Astrocyte (in vitro differentiated cells and primary cell): ENCODE measurements around the gene FAAP100. TPM values are rescaled to one million over a fixed set of nuclear protein-coding genes. Genes with fewer than 3 reads are reported as not detected.

Experiments used
- DNase-seq: peaks from one replicate; pipeline ENCODE4 v3.0.0-alpha.2; 2010; ENCODE audit warnings: low read depth
- FAIRE-seq: peaks from 2 replicates; lab custom pipeline; 2011; peaks lifted over from hg19 to GRCh38; lab: Jason Lieb, UNC
- H2AFZ ChIP-seq: 2 replicates; pipeline ENCODE4 v1.6.0; 2012; ENCODE audit warnings: low read depth, low read length, inconsistent platforms
- H3K27ac ChIP-seq: 2 replicates; pipeline ENCODE4 v1.5.1; 2011; ENCODE audit warnings: low read depth, low read length, inconsistent platforms
- H3K27me3 ChIP-seq: 2 replicates; pipeline ENCODE4 v1.6.0; 2011; ENCODE audit warnings: low read length, inconsistent platforms; ENCODE audit not compliant: insufficient read depth
- H3K36me3 ChIP-seq: 2 replicates; pipeline ENCODE4 v1.5.1; 2011; ENCODE audit warnings: low read length, inconsistent platforms; ENCODE audit not compliant: insufficient read depth
- H3K4me1 ChIP-seq: 2 replicates; pipeline ENCODE4 v1.5.1; 2011; ENCODE audit warnings: low read length, inconsistent platforms; ENCODE audit not compliant: insufficient read depth
- H3K4me2 ChIP-seq: 2 replicates; pipeline ENCODE4 v1.6.0; 2012; ENCODE audit warnings: low read length, inconsistent platforms
- H3K4me3 ChIP-seq: 2 replicates; pipeline ENCODE4 v1.5.1; 2011; ENCODE audit warnings: low read depth, mild to moderate bottlenecking, low read length, inconsistent platforms; ENCODE audit not compliant: insufficient read depth
- H3K79me2 ChIP-seq: 2 replicates; pipeline ENCODE4 v1.6.0; 2012; ENCODE audit warnings: mild to moderate bottlenecking, low read length, inconsistent platforms; ENCODE audit not compliant: insufficient read depth
- H3K9ac ChIP-seq: 2 replicates; pipeline ENCODE4 v1.6.0; 2012; ENCODE audit warnings: mild to moderate bottlenecking, low read length, inconsistent platforms
- H3K9me3 ChIP-seq: 2 replicates; pipeline ENCODE4 v1.5.1; 2012; ENCODE audit warnings: low read depth, mild to moderate bottlenecking, low read length, inconsistent platforms; ENCODE audit not compliant: insufficient read depth
- H4K20me1 ChIP-seq: 2 replicates; pipeline ENCODE4 v1.6.0; 2012; ENCODE audit warnings: low read length, inconsistent platforms; ENCODE audit not compliant: insufficient read depth
- H3K27ac Mint-ChIP-seq: one replicate; pipeline ENCODE4 v1.8.0; 2021; ENCODE audit warnings: mild to moderate bottlenecking, mixed read lengths; ENCODE audit not compliant: unreplicated experiment
- H3K27me3 Mint-ChIP-seq: one replicate; pipeline ENCODE4 v1.8.0; 2021; ENCODE audit warnings: low read depth, mixed read lengths; ENCODE audit not compliant: unreplicated experiment
- H3K36me3 Mint-ChIP-seq: one replicate; pipeline ENCODE4 v1.8.0; 2021; ENCODE audit warnings: low read depth, mixed read lengths; ENCODE audit not compliant: unreplicated experiment
- H3K4me1 Mint-ChIP-seq: one replicate; pipeline ENCODE4 v1.8.0; 2021; ENCODE audit warnings: low read depth, mixed read lengths; ENCODE audit not compliant: unreplicated experiment
- H3K4me3 Mint-ChIP-seq: one replicate; pipeline ENCODE4 v1.8.0; 2021; ENCODE audit warnings: mild to moderate bottlenecking, moderate library complexity, mixed read lengths; ENCODE audit not compliant: unreplicated experiment
- H3K9me3 Mint-ChIP-seq: one replicate; pipeline ENCODE4 v1.8.0; 2021; ENCODE audit warnings: mild to moderate bottlenecking, mixed read lengths; ENCODE audit not compliant: unreplicated experiment
- EZH2 ChIP-seq: IDR thresholded peaks from 2 replicates; pipeline ENCODE4 v1.6.1; 2012; ENCODE audit warnings: mild to moderate bottlenecking, low read length, inconsistent platforms; ENCODE audit not compliant: insufficient read depth
- total RNA-seq: library from RNA; stranded (reverse); gene quantifications from 2 replicates; pipeline ENCODE4 v1.2.1, GENCODE V29; 2021
- TF ChIP-seq, protein P1 (sequence below): IDR thresholded peaks from 2 replicates; pipeline ENCODE4 v1.5.1; 2011; ENCODE audit warnings: low read depth, mild to moderate bottlenecking, inconsistent platforms, low read length, moderate library complexity; ENCODE audit not compliant: insufficient read depth

The FAAP100 gene
- total RNA-seq, 1 donor from 2014 or later = 38.9 TPM

GRCh38 chr17:81541123-81541522 lies 11.0 kb downstream of the FAAP100 start:
- Histone ChIP-seq H3K27ac (no peak overlapping the region), H3K27me3 (peaks cover 6% of the 10 kb centered on the region), H4K20me1 (peaks cover 25% of the 10 kb centered on the region), H3K9ac (no peak overlapping the region), H3K36me3 (peaks cover 3% of the 10 kb centered on the region), H3K4me2 (no peak overlapping the region), H2AFZ (no peak overlapping the region), H3K4me3 (no peak overlapping the region), H3K9me3 (no peaks in the 10 kb centered on the region), H3K79me2 (no peaks in the 10 kb centered on the region), H3K4me1 (peaks cover 4% of the 10 kb centered on the region)
- Mint-ChIP-seq H3K27ac (no peak overlapping the region), H3K9me3 (no peaks in the 10 kb centered on the region), H3K4me3 (no peak overlapping the region), H3K4me1 (no peaks in the 10 kb centered on the region), H3K36me3 (no peaks in the 10 kb centered on the region), H3K27me3 (no peaks in the 10 kb centered on the region)
- FAIRE-seq (no peak), DNase-seq (no peak)
- TF ChIP-seq, protein P1, sequence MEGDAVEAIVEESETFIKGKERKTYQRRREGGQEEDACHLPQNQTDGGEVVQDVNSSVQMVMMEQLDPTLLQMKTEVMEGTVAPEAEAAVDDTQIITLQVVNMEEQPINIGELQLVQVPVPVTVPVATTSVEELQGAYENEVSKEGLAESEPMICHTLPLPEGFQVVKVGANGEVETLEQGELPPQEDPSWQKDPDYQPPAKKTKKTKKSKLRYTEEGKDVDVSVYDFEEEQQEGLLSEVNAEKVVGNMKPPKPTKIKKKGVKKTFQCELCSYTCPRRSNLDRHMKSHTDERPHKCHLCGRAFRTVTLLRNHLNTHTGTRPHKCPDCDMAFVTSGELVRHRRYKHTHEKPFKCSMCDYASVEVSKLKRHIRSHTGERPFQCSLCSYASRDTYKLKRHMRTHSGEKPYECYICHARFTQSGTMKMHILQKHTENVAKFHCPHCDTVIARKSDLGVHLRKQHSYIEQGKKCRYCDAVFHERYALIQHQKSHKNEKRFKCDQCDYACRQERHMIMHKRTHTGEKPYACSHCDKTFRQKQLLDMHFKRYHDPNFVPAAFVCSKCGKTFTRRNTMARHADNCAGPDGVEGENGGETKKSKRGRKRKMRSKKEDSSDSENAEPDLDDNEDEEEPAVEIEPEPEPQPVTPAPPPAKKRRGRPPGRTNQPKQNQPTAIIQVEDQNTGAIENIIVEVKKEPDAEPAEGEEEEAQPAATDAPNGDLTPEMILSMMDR = no peak
- no peak for TF ChIP-seq EZH2

DNA sequence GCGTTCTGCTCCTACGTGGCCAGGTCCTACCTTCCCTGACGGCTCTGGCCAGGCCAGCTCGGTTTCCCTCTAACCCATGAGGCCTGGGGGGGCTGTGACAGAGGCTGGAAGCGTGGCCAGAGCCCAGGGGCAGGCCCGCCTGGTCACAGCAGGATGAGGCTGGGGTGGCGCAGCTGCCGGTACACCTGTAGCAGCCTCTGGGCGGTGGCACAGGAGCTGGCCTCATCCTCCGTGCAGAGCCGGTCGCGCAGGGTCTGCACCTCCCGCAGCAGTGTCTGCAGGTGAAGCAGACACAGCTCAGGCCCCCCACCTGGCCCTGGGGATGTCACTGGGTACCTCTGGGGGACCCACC lies 11.5 kb downstream of the FAAP100 start:
- H3K36me3 ChIP-seq = peaks cover 3% of the 10 kb centered on the region
- no peak overlapping the region for H3K4me3 ChIP-seq
- H3K27me3 Mint-ChIP-seq = no peaks in the 10 kb centered on the region
- no peaks in the 10 kb centered on the region for H3K4me1 Mint-ChIP-seq
- peaks cover 9% of the 10 kb centered on the region for H3K27me3 ChIP-seq
- no peak overlapping the region for H3K27ac ChIP-seq
- no peak overlapping the region for H3K9ac ChIP-seq
- no peaks in the 10 kb centered on the region for H3K36me3 Mint-ChIP-seq
- H3K9me3 ChIP-seq = no peaks in the 10 kb centered on the region
- no peak overlapping the region for H3K4me2 ChIP-seq
- no peak overlapping the region for H3K27ac Mint-ChIP-seq
- no peaks in the 10 kb centered on the region for H3K79me2 ChIP-seq
- peaks cover 4% of the 10 kb centered on the region for H3K4me1 ChIP-seq
- FAIRE-seq (no peak), DNase-seq (no peak)
- no peak overlapping the region for H2AFZ ChIP-seq
- TF ChIP-seq, protein P1 = no peak
- TF ChIP-seq EZH2 = no peak
- no peaks in the 10 kb centered on the region for H3K9me3 Mint-ChIP-seq
- H3K4me3 Mint-ChIP-seq = no peak overlapping the region
- H4K20me1 ChIP-seq = peaks cover 21% of the 10 kb centered on the region

GRCh38 chr17:81539961-81540675 lies 12.0 kb downstream of the FAAP100 start:
- H3K27me3 ChIP-seq = peaks cover 9% of the 10 kb centered on the region
- H3K4me1 Mint-ChIP-seq = no peaks in the 10 kb centered on the region
- no peak overlapping the region for H3K4me3 ChIP-seq
- no peak overlapping the region for H3K27ac Mint-ChIP-seq
- no peaks in the 10 kb centered on the region for H3K27me3 Mint-ChIP-seq
- no peak for DNase-seq
- TF ChIP-seq, protein P1 = no peak
- no peak for TF ChIP-seq EZH2
- FAIRE-seq = no peak
- no peaks in the 10 kb centered on the region for H3K36me3 Mint-ChIP-seq
- H2AFZ ChIP-seq = no peak overlapping the region
- no peak overlapping the region for H3K4me3 Mint-ChIP-seq
- no peaks in the 10 kb centered on the region for H3K9me3 Mint-ChIP-seq
- H3K36me3 ChIP-seq = peaks cover 2% of the 10 kb centered on the region
- no peak overlapping the region for H3K4me2 ChIP-seq
- H4K20me1 ChIP-seq = peaks cover 19% of the 10 kb centered on the region
- peaks cover 4% of the 10 kb centered on the region for H3K4me1 ChIP-seq
- no peak overlapping the region for H3K27ac ChIP-seq
- no peaks in the 10 kb centered on the region for H3K9me3 ChIP-seq
- H3K79me2 ChIP-seq = no peaks in the 10 kb centered on the region
- H3K9ac ChIP-seq = no peak overlapping the region
